ENCODE measurements around the gene DYRK4. TPM values are rescaled to one million over a fixed set of nuclear protein-coding genes. Genes with fewer than 3 reads are reported as not detected.

The DYRK4 gene
- total RNA-seq, 3 donors from 2014 or later = 27.0 to 31.3 (median 28.7) TPM

- Histone ChIP-seq H3K9me3 (no peaks in the 10 kb centered on the region), H3K4me1 (ENCODE audit: low read depth) (peaks cover 21% of the 10 kb centered on the region), H3K4me3 (peak overlapping the region; percentile 58), H3K36me3 (ENCODE audit: low read depth) (no peaks in the 10 kb centered on the region)
- ATAC-seq (peak; percentile 31), DNase-seq (no peak)
- TF ChIP-seq CTCF (IDR thresholded peaks at IDR 0.05) = no peak
- intact Hi-C loops (cut with DNase I, micrococcal nuclease) = no loop called here
These were observed 86.1 kb downstream of the DYRK4 start for GRCh38 chr12:4648104-4648500.

- DNase-seq (peak; percentile 86 to 92 (median 87)), ATAC-seq (peak; percentile 98)
- Histone ChIP-seq H3K36me3 (ENCODE audit: low read depth) (no peaks in the 10 kb centered on the region), H3K4me3 (peak within 1 kb of the TSS; percentile 58), H3K9me3 (no peaks in the 10 kb centered on the region), H3K4me1 (ENCODE audit: low read depth) (peaks cover 21% of the 10 kb centered on the region)
- intact Hi-C loops (cut with DNase I, micrococcal nuclease) = no loop called here
- TF ChIP-seq CTCF (IDR thresholded peaks at IDR 0.05) = no peak
These were observed 86.7 kb downstream of the DYRK4 start, which contains the start of the genes AKAP3 and NDUFA9 for GRCh38 chr12:4648501-4649357. TSS of gene AKAP3 (minus strand) at chr12:4649051. CDS start at chr12:4638196, 10,855 bp downstream. TSS of gene NDUFA9 (plus strand) at chr12:4649114. CDS start at chr12:4649127, 13 bp downstream.

GRCh38 chr12:4649358-4649661 is 87.3 kb downstream of the DYRK4 start:
- DNase-seq (no peak), ATAC-seq (no peak)
- intact Hi-C loops (cut with DNase I, micrococcal nuclease) = no loop called here
- Histone ChIP-seq H3K4me1 (ENCODE audit: low read depth) (peaks cover 21% of the 10 kb centered on the region), H3K4me3 (peak overlapping the region; percentile 58), H3K9me3 (no peaks in the 10 kb centered on the region), H3K36me3 (ENCODE audit: low read depth) (no peaks in the 10 kb centered on the region)
- no peak for TF ChIP-seq CTCF (IDR thresholded peaks at IDR 0.05)

- TF ChIP-seq CTCF (IDR thresholded peaks at IDR 0.05) = no peak
- Histone ChIP-seq H3K4me3 (no peak overlapping the region), H3K9me3 (no peaks in the 10 kb centered on the region), H3K36me3 (ENCODE audit: low read depth) (peaks cover 9% of the 10 kb centered on the region), H3K4me1 (ENCODE audit: low read depth) (peaks cover 16% of the 10 kb centered on the region)
- DNase-seq = no peak
- intact Hi-C loops (cut with DNase I, micrococcal nuclease) = no loop called here
- ATAC-seq = no peak
These were observed 91.2 kb downstream of the DYRK4 start for GRCh38 chr12:4653257-4653656.

- H3K4me3 ChIP-seq = no peak overlapping the region
- DNase-seq = no peak
- no peak for TF ChIP-seq CTCF (IDR thresholded peaks at IDR 0.05)
- no peak for ATAC-seq
- intact Hi-C loops (cut with DNase I, micrococcal nuclease) = no loop called here
- no peaks in the 10 kb centered on the region for H3K9me3 ChIP-seq
- peaks cover 16% of the 10 kb centered on the region for H3K4me1 ChIP-seq (ENCODE audit: low read depth)
- peaks cover 9% of the 10 kb centered on the region for H3K36me3 ChIP-seq (ENCODE audit: low read depth)
These were observed 91.7 kb downstream of the DYRK4 start for GRCh38 chr12:4653691-4654090.

Other genes starting within 250 kb of the DYRK4 start
- 10 to 100 TPM; 11.4 to 17.0 (median 11.6) TPM for gene TIGAR, start 241.0 kb upstream of the DYRK4 start, total RNA-seq
- gene FGF23, start 182.5 kb upstream of the DYRK4 start, total RNA-seq = not detected
- not detected for gene FGF6, start 116.4 kb upstream of the DYRK4 start, total RNA-seq
- gene RAD51AP1, start 23.3 kb upstream of the DYRK4 start, total RNA-seq = 10 to 100 TPM in 1 of 3 donors, 1 to 10 TPM in 2; 2.2 to 13.3 (median 4.4) TPM
- gene AKAP3, start 86.8 kb downstream of the DYRK4 start, total RNA-seq = 1 to 10 TPM; 2.0 to 2.6 (median 2.2) TPM
- gene NDUFA9, start 86.9 kb downstream of the DYRK4 start, total RNA-seq = 100 to 1,000 TPM; 136 to 198 (median 186) TPM
- 10 to 100 TPM in 2 of 3 donors, 1 to 10 TPM in 1; 7.9 to 19.4 (median 18.9) TPM for gene GALNT8, start 158.2 kb downstream of the DYRK4 start, total RNA-seq

All from mucosa of descending colon (tissue), 3 donors.